Osteoblast (primary cell): ENCODE results near the gene ERFL. TPM values are rescaled to one million over a fixed set of nuclear protein-coding genes. Genes with fewer than 3 reads are reported as not detected.
A peak's percentile ranks its signal among the peaks of the same experiment; 100 is the strongest.

Experiments used
- DNase-seq: peaks from one replicate; pipeline ENCODE4 v3.0.0; 2011; ENCODE audit warnings: low spot score, mixed read lengths; ENCODE audit not compliant: insufficient read length; ENCODE audit errors: missing footprints
- H2AFZ ChIP-seq: 2 replicates; pipeline ENCODE4 v1.6.0; 2011; ENCODE audit warnings: mild to moderate bottlenecking, low read length
- H3K27ac ChIP-seq: 2 replicates; pipeline ENCODE4 v1.5.1; 2011; ENCODE audit warnings: mild to moderate bottlenecking, low read depth, low read length, moderate library complexity
- H3K27me3 ChIP-seq: 2 replicates; pipeline ENCODE4 v1.6.0; 2012; ENCODE audit warnings: mild to moderate bottlenecking, control low read depth, inconsistent platforms, low read length, moderate library complexity; ENCODE audit not compliant: insufficient read depth
- H3K36me3 ChIP-seq: 2 replicates; pipeline ENCODE4 v1.5.1; 2011; ENCODE audit warnings: mild to moderate bottlenecking, low read length, control low read depth, moderate library complexity; ENCODE audit not compliant: insufficient read depth
- H3K4me1 ChIP-seq: 2 replicates; pipeline ENCODE4 v1.5.1; 2011; ENCODE audit warnings: mild to moderate bottlenecking, low read length, control low read depth, moderate library complexity; ENCODE audit not compliant: insufficient read depth
- H3K4me2 ChIP-seq: 2 replicates; pipeline ENCODE4 v1.6.0; 2011; ENCODE audit warnings: mild to moderate bottlenecking, low read length; ENCODE audit not compliant: insufficient read depth
- H3K4me3 ChIP-seq: fragments of 200-600 bp; sonication (generic); 3 replicates; pipeline ENCODE4 v1.5.1; 2012; ENCODE audit warnings: mild to moderate bottlenecking, low read length, inconsistent platforms; ENCODE audit not compliant: insufficient read depth
- H3K79me2 ChIP-seq: 2 replicates; pipeline ENCODE4 v1.6.0; 2012; ENCODE audit warnings: mild to moderate bottlenecking, low read length, control low read depth, inconsistent platforms; ENCODE audit not compliant: insufficient read depth
- H3K9me3 ChIP-seq: 2 replicates; pipeline ENCODE4 v1.5.1; 2011; ENCODE audit warnings: low read depth, low read length, control low read depth
- H4K20me1 ChIP-seq: 2 replicates; pipeline ENCODE4 v1.6.0; 2012; ENCODE audit warnings: mild to moderate bottlenecking, low read length, control low read depth; ENCODE audit not compliant: insufficient read depth
- total RNA-seq: library from RNA; depleted of rRNA; stranded (reverse); fragments of >200 nt; gene quantifications from 2 replicates; pipeline ENCODE4 v1.2.3, GENCODE V29; 2012
- TF ChIP-seq, protein P1 (sequence below): IDR thresholded peaks from 2 replicates; pipeline ENCODE4 v1.5.1; 2011; ENCODE audit warnings: mild to moderate bottlenecking, low read depth, low read length, moderate library complexity; ENCODE audit errors: extremely low read depth

ERFL gene
- total RNA-seq, 1 donor, result under 0.01 TPM

DNA sequence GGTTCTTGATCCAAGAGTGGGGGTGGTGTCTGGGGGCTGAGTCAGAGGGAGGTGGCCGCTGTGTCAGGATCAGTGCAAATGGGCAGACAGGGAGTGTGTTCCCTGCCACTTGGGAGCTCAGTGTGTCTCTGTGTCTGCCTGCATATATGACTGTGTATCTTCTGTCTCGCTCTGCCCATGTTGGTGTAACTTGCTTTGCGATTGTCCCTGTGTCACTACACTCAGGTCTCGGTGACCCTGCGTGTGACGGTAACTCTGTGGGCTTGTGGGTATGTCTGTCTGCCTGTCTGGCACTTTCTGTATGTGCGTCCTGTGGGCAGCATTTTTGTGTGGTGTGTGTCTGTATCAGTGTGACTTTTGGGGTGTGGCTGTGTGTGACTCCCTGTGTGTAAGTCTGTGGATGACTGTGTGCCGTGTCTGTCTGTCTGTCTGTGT, 8.2 kb upstream of the ERFL start:
- H4K20me1 ChIP-seq, result peaks cover 4% of the 10 kb centered on the region
- no peak overlapping the region for H2AFZ ChIP-seq
- H3K4me1 ChIP-seq, result peaks cover 22% of the 10 kb centered on the region
- peak overlapping the region; percentile 58 for H3K4me2 ChIP-seq
- no peaks in the 10 kb centered on the region for H3K79me2 ChIP-seq
- H3K9me3 ChIP-seq, result no peaks in the 10 kb centered on the region
- TF ChIP-seq, protein P1, sequence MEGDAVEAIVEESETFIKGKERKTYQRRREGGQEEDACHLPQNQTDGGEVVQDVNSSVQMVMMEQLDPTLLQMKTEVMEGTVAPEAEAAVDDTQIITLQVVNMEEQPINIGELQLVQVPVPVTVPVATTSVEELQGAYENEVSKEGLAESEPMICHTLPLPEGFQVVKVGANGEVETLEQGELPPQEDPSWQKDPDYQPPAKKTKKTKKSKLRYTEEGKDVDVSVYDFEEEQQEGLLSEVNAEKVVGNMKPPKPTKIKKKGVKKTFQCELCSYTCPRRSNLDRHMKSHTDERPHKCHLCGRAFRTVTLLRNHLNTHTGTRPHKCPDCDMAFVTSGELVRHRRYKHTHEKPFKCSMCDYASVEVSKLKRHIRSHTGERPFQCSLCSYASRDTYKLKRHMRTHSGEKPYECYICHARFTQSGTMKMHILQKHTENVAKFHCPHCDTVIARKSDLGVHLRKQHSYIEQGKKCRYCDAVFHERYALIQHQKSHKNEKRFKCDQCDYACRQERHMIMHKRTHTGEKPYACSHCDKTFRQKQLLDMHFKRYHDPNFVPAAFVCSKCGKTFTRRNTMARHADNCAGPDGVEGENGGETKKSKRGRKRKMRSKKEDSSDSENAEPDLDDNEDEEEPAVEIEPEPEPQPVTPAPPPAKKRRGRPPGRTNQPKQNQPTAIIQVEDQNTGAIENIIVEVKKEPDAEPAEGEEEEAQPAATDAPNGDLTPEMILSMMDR, result no peak
- peak overlapping the region; percentile 3 for H3K27ac ChIP-seq
- peak overlapping the region; percentile 16 for H3K4me3 ChIP-seq
- peak; percentile 97 for DNase-seq
- H3K27me3 ChIP-seq, result peaks cover 25% of the 10 kb centered on the region
- H3K36me3 ChIP-seq, result no peaks in the 10 kb centered on the region

DNA sequence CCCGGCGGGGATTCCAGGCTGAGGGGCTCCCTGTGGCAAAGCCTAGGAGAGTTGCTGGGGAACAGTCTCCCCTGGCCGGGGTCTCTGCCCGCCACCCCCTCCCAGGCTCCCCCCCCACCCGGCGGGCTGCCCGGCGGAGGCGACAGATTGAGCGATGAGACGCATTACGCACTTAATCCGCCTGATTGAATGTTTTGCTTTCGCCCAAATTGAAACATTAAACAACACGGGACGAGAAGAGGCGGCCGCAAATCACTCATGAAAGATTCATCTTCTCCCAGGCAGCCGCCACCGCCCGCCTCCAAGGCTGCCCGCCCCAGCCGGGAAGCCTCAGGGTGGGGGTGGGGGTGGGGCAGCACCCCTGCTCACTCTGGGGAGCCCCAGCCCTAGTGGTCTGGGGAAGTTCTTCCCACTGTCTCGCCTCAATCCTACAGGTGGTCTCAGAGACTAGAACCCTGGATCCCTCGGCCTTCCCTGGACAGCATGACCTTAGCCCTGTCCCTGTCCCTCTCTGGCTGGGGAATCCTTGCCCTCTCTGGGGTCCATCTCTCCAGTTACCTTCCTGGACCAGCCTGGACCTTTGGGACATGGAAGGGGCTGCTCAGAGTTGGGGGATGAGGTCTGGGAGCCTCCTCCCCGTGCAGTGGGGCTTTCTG, 7.6 kb upstream of the ERFL start:
- peaks cover 4% of the 10 kb centered on the region for H4K20me1 ChIP-seq
- peak overlapping the region; percentile 58 for H3K4me2 ChIP-seq
- peaks cover 22% of the 10 kb centered on the region for H3K4me1 ChIP-seq
- peaks cover 31% of the 10 kb centered on the region for H3K27me3 ChIP-seq
- TF ChIP-seq, protein P1, result no peak
- H3K4me3 ChIP-seq, result peak overlapping the region; percentile 41
- H3K79me2 ChIP-seq, result no peaks in the 10 kb centered on the region
- DNase-seq, result peak; percentile 94
- H2AFZ ChIP-seq, result no peak overlapping the region
- H3K27ac ChIP-seq, result no peak overlapping the region
- H3K36me3 ChIP-seq, result no peaks in the 10 kb centered on the region
- H3K9me3 ChIP-seq, result no peaks in the 10 kb centered on the region

- H3K4me2 ChIP-seq, result peak overlapping the region; percentile 58
- H3K27me3 ChIP-seq, result peaks cover 41% of the 10 kb centered on the region
- no peak overlapping the region for H3K4me3 ChIP-seq
- no peaks in the 10 kb centered on the region for H3K9me3 ChIP-seq
- TF ChIP-seq, protein P1, result peak; percentile 93
- no peaks in the 10 kb centered on the region for H3K79me2 ChIP-seq
- H3K36me3 ChIP-seq, result no peaks in the 10 kb centered on the region
- peaks cover 22% of the 10 kb centered on the region for H3K4me1 ChIP-seq
- peak; percentile 98 for DNase-seq
- no peak overlapping the region for H2AFZ ChIP-seq
- no peak overlapping the region for H3K27ac ChIP-seq
- H4K20me1 ChIP-seq, result peaks cover 4% of the 10 kb centered on the region
These were observed 6.7 kb upstream of the ERFL start for GRCh38 chr19:41934849-41935374.

- peaks cover 4% of the 10 kb centered on the region for H4K20me1 ChIP-seq
- TF ChIP-seq, protein P1, result no peak
- no peak overlapping the region for H3K4me3 ChIP-seq
These were observed 5.6 kb upstream of the ERFL start for GRCh38 chr19:41933693-41934426.

More at GRCh38 chr19:41933693-41934426, 5.6 kb upstream of the ERFL start:
- no peak overlapping the region for H2AFZ ChIP-seq
- H3K4me2 ChIP-seq, result no peak overlapping the region
- H3K79me2 ChIP-seq, result no peaks in the 10 kb centered on the region
- DNase-seq, result no peak
- no peak overlapping the region for H3K27ac ChIP-seq
- no peaks in the 10 kb centered on the region for H3K9me3 ChIP-seq
- no peaks in the 10 kb centered on the region for H3K36me3 ChIP-seq
- peaks cover 22% of the 10 kb centered on the region for H3K4me1 ChIP-seq
- H3K27me3 ChIP-seq, result peaks cover 50% of the 10 kb centered on the region
